Measurements from ENCODE around the gene CPZ.
"Not testable (repeated sequence)": the region's sequence is repeated elsewhere in the genome, so short reads cannot be mapped to it uniquely, and the experiment has no call there.

Gene CPZ

DNA sequence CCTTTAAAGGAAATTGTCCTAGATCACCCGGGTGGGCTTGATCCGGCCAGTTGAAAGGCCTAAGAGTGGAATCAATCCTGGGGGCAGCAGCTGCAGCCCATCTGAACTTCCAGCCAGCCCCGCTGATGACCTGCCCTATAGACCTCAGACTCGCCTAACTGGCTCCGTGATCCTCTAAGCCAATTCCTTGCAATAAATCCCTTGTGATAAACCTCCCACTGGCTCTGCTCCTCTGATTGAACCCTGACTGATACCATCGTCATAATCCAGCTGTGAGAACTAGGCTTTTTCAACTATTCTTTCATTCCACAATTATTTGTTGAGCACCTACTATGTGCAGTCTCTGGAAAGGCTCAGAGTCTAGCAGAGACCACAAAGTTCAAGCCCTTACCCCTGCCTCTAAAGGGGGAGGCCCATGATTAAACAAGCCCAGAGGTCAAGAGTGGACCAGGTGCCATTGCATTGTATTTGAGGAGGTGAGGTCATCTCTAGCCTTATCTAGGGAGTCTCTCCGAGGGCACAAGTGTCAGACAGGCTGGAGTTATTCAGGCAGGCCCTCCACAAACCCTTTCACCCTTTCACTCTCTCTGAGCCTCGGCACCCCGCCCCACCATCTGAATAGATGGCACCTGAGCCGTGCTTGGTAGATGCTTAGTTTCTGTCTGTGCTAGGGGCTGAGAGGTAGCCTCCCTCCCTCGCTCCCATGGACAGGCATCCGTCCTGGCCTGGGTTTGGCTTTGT lies 32.9 kb upstream of the CPZ start:
- no peak for DNase-seq (ENCODE audit: low read depth in 1 of 2, low spot score in 1 of 2)
- no peak for TF ChIP-seq JUND (IDR thresholded peaks at IDR 0.05; ENCODE audit: low read depth)

DNA sequence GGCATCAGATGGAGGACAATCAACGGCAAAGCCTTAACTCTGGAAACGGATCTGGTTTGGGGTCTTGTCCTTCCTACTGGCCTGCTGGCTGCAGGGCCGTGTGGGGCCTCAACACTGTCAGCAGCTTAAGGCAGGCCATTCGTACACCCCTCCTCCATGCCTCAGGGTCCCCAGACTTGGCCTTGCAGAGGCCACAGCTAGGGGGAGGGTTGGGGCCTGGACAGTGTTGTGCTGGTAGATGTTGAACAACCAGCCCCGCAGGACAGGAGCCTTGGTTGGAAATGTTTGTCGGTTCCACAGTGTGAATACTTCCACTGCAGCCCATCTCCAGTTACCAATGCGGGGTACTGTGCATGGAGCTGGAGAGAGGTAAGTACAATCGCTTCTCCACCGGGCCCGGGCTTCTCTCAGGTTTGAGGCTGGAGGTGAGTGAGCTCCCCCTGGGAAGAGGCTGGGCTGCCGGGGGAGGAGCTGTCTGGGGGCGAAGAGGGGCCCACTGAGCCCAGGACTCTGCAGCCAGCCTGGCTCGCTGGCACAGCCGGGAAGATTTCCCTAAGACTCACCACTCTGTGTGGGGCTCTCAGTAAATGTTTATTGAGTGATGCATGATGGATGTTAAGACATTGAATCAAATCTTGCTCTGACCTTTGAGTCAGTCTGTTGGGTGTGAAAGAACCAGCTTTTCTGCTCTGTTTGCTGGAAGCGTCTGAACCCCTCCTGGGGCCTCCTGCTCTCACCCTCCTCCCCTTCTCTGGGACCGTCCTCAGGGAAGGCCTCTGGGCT lies 32.1 kb upstream of the CPZ start:
- DNase-seq (ENCODE audit: low read depth in 1 of 2, low spot score in 1 of 2) = no peak
- in situ Hi-C loops (cut with HindIII; ENCODE audit: low pct_unique_long_range_greater_than_20kb, low sequenced_read_pairs) = no loop called here
- TF ChIP-seq JUND (IDR thresholded peaks at IDR 0.05; ENCODE audit: low read depth) = no peak

More for the DNA sequence above, 32.9 kb upstream of the CPZ start:
- in situ Hi-C loops (cut with HindIII; ENCODE audit: low pct_unique_long_range_greater_than_20kb, low sequenced_read_pairs) = no loop called here

DNA sequence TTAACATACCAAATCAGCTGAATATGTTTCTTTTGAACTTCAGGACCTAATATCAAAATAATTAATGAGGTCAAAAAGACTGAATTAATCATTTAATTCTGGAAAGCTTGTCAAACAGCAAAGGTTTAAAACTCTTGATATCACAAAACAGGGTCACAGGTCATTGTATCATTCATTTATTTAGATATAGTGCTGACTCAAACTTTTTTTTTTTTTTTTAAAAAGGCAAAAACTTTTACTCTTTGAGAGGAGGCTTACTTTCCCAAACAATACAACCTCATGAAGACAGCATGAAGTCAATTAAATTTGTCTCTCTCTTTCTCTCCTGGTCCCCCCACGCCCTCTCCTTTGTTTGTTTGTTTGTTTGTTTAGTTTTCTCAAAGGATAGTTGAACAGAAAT lies 28.0 kb upstream of the CPZ start:
- TF ChIP-seq JUND (IDR thresholded peaks at IDR 0.05; ENCODE audit: low read depth) = no peak
- in situ Hi-C loops (cut with HindIII; ENCODE audit: low pct_unique_long_range_greater_than_20kb, low sequenced_read_pairs) = no loop called here
- DNase-seq (ENCODE audit: low read depth in 1 of 2, low spot score in 1 of 2) = no peak

DNA sequence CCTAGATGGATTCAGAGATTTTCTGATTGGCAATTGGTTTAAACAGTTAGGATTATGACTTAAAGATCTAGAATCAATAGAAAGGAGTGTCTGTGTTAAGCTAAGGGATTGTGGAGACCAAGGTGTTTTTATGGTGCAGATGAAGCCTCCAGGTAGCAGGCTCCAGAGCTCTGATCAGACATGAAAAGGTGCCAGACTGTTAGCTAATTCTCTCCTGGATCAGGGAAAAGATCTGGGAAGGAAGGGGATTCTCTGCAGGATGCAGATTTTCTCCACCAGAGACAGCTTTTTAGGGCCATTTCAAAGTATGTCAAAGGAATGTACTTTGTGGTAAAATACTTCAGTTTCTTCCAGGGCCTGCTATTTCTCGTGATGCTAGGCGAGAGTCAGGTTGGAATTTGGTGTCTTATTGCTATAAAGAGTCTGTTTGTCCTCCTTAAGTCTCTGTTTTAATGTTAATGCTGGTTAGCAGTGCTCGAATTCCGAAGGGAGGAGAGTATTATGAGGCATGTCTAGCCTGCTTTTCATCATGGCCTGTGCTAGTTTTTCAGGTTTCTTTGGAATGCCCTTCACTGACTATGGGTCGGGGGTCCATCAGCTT lies 24.4 kb upstream of the CPZ start:
- in situ Hi-C loops (cut with HindIII; ENCODE audit: low pct_unique_long_range_greater_than_20kb, low sequenced_read_pairs) = no loop called here
- no peak for TF ChIP-seq JUND (IDR thresholded peaks at IDR 0.05; ENCODE audit: low read depth)

DNA sequence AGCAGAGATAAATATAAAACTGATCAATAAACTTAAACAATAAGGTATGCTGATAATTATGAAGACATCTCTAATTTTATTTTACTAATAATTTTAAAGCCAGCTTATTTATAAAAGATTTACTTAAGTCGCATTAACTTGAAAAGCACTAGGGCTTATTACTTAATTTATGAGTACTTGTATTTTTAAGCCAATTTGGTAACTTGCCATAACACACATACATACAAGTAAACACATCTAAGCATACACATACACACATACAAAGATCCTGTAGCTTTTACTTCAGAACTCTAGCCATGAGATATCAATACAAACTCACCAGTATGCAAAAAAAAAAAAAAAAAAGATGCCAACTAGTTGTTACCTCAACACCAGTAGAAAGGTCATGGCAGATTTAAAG lies 22.4 kb upstream of the CPZ start:
- TF ChIP-seq JUND (IDR thresholded peaks at IDR 0.05; ENCODE audit: low read depth) = no peak
- in situ Hi-C loops (cut with HindIII; ENCODE audit: low pct_unique_long_range_greater_than_20kb, low sequenced_read_pairs) = no loop called here
- DNase-seq (ENCODE audit: low read depth in 1 of 2, low spot score in 1 of 2) = no peak

More for the DNA sequence above, 24.4 kb upstream of the CPZ start:
- no peak for DNase-seq (ENCODE audit: low read depth in 1 of 2, low spot score in 1 of 2)

DNA sequence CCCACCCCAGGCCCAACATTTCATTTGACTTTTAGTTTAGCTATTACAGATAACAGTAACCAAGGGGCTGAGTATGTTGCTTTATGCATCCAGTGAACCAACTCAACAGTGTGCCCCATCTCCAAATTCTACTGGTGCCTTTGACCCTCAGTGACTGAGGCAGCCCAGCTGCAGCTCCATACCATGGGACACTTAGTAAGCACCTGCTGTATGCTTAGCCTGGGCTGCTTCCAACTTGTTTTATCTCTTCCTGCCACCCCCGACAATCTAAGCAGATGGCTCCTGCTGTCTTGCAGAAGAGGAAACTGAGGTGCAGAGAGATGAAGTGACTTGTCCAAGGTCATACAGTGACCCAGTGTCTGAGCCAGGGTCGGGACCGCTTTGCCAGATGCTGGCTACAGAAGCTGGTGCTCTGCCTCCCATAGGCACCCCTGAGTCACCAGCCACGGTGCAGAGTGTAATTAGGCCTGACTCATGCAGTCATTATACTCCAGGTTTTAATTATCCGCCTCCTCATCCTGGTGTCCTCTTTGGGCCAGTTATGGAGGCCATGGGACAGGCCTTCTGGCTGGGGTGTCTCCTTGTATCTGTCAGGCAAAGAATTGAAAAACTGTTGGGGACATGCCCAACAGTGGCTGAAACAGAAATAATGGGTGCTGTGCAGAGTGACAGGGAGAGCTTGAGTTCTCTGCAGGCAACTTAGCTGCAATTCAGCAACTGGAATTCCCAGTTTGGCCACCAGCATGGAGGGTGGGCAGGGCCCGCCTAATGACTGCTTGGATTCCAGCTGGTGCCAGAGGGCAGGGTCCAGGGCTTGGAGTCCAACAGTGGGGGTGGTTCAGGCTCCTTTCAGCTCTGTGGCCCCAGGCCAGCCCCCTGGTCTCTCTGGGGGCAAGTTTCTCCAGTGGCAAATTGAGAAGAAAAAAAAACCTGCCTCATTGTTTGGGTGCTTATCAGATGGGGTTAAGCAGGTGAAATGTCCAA lies 20.6 kb upstream of the CPZ start:
- DNase-seq (ENCODE audit: low read depth in 1 of 2, low spot score in 1 of 2) = peak in 1 of 2 experiments; percentile 14
- TF ChIP-seq JUND (IDR thresholded peaks at IDR 0.05; ENCODE audit: low read depth) = no peak
- in situ Hi-C loops (cut with HindIII; ENCODE audit: low pct_unique_long_range_greater_than_20kb, low sequenced_read_pairs) = no loop called here

DNA sequence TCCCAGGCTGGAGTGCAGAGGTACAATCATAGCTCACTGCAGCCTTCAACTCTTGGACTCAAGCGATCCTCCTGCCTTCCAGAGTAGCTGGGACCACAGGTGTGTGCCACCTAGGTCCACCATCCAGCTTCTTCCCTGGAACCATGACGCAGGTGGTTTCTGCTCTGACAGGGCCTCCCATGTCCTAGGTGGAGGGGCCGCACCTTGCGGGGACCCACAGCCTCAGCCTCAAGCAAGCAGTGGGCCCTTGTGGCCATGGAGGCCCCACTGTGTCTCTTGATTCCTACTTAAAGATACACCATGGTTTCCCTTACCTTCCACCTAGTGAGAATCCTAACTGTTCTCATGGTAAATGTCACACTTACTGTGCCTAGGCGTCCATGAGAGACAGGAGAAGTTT lies 19.3 kb upstream of the CPZ start:
- in situ Hi-C loops (cut with HindIII; ENCODE audit: low pct_unique_long_range_greater_than_20kb, low sequenced_read_pairs) = no loop called here
- no peak for TF ChIP-seq JUND (IDR thresholded peaks at IDR 0.05; ENCODE audit: low read depth)
- no peak for DNase-seq (ENCODE audit: low read depth in 1 of 2, low spot score in 1 of 2)

DNA sequence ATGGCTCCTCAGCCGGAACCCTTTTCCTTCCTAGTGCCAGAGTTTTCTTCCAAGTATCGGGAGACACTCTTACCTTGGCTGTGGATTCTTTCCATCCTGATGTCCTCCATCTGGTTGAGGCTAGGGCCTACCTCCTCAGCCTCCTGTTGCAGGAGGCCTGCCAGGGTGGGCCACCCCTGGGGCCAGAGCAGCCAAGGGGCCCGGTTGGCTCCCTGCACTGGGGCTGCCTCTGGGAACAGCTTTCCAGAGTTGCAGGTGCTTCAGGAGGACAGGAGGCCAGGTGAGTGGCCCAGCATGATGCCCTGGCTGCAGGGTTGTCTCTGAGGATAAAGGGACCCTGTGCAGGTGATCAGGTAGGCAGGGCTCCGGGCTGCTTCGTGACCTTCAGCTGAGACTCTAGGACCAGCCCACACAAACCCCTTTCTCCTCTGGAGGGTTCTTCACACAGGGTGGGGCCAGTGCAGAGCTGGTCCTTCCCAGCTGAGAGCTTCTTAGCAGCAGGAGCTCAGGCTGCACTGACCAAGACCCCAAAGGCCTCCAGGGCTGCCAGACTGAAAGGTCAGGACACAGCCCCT lies 17.7 kb upstream of the CPZ start:
- DNase-seq (ENCODE audit: low read depth in 1 of 2, low spot score in 1 of 2) = no peak
- no peak for TF ChIP-seq JUND (IDR thresholded peaks at IDR 0.05; ENCODE audit: low read depth)
- in situ Hi-C loops (cut with HindIII; ENCODE audit: low pct_unique_long_range_greater_than_20kb, low sequenced_read_pairs) = no loop called here

DNA sequence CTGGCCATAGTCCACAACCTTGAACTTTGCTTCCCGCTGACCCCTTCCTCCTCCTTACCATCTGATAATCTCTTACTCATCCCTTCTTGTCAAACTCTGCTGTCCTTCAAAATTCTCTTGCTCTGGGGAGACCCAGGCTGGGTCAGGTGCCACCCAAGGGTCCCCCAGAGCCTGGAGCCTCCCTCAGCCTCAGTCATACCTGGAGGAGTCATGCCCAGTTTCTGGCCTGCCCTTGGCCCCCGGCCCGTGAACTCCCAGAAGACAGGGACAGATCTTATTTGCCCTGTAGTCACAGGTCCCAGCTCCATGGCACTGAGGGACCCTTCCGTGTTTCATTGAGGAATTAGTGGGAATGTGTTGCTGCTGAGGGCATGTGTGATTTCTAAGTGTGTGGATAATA lies 17.1 kb upstream of the CPZ start:
- no peak for TF ChIP-seq JUND (IDR thresholded peaks at IDR 0.05; ENCODE audit: low read depth)
- DNase-seq (ENCODE audit: low read depth in 1 of 2, low spot score in 1 of 2) = no peak
- in situ Hi-C loops (cut with HindIII; ENCODE audit: low pct_unique_long_range_greater_than_20kb, low sequenced_read_pairs) = no loop called here

DNA sequence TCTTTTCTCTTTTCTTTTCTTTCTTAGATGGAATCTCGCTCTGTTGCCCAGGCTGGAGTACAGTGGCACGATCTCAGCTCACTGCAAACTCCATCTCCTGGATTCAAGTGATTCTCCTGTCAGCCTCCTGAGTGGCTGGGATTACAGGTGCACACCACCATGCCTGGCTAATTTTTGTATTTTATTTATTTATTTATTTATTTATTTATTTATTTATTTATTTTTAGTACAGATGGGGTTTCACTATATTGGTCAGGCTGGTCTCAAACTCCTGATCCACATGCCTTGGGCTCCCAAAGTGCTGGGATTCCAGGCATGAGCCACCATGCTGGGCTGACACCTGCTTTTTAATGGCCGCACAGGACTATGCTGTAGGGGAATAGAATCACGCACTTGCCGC lies 16.0 kb upstream of the CPZ start:
- in situ Hi-C loops (cut with HindIII; ENCODE audit: low pct_unique_long_range_greater_than_20kb, low sequenced_read_pairs); DNase-seq (ENCODE audit: low read depth in 1 of 2, low spot score in 1 of 2): not testable (repeated sequence)

DNA sequence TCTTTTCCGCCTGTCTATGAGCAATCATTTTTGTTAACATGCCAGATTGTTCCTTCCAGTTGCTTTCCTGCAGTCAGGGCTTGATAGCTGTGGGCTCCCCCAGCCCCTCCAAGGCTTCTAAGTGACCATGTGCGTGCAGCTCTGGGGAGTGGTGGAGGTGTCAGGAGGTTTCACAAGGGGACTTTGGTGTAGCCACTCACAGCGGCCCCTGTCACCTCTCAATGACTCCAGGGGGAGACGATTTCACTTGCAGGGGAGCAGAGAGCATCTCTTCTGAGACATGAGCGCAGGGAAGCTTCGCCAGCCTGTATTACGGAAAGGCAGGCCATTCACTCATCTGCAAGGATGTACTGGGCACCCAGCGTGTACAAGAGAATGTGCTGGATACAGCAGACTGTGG lies 15.5 kb upstream of the CPZ start:
- TF ChIP-seq JUND (IDR thresholded peaks at IDR 0.05; ENCODE audit: low read depth) = no peak
- in situ Hi-C loops (cut with HindIII; ENCODE audit: low pct_unique_long_range_greater_than_20kb, low sequenced_read_pairs) = no loop called here
- DNase-seq (ENCODE audit: low read depth in 1 of 2, low spot score in 1 of 2) = no peak

DNA sequence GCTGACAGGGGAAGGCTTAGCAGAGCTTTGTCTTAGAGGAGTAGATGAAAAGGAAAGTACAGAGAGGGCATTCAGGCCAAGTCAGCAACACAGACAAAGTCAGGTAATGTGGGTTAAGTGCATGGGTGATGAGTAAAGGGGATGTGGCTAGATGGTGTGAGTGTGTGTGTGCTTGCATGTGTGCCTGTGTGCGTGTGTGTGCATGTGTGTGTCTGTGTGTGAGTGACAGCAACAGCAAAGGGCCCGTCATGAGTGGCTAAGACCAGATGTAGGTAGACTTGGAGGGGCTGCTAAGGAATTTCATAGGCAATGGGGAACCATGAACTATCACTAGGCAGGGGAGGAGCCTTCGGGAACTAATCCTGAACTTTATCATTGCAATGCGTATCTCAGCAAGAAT lies 14.6 kb upstream of the CPZ start:
- no peak for TF ChIP-seq JUND (IDR thresholded peaks at IDR 0.05; ENCODE audit: low read depth)
- no peak for DNase-seq (ENCODE audit: low read depth in 1 of 2, low spot score in 1 of 2)
- in situ Hi-C loops (cut with HindIII; ENCODE audit: low pct_unique_long_range_greater_than_20kb, low sequenced_read_pairs) = no loop called here
